Coronary artery (tissue), 2 donors: ENCODE measurements around the gene FSTL4.
"Not testable (repeated sequence)": the region's sequence is repeated elsewhere in the genome, so short reads cannot be mapped to it uniquely, and the experiment has no call there.

Source experiments
- DNase-seq: peaks from one replicate; pipeline ENCODE4 v3.0.0-alpha.2; 2017; ENCODE audit warnings: low spot score
- H3K27ac ChIP-seq, 2 donors: fragments of 200-600 bp; sonication (generic); one replicate each; pipeline ENCODE4 v1.5.1; 2016 to 2019
- H3K4me3 ChIP-seq: fragments of 200-600 bp; sonication (generic); 2 replicates; pipeline ENCODE4 v1.5.1; 2016; ENCODE audit warnings: mild to moderate bottlenecking, moderate library complexity
- TF ChIP-seq, protein P1 (sequence below): fragments of 200-600 bp; sonication (generic); IDR thresholded peaks from one replicate; pipeline ENCODE4 v1.5.1; 2019; ENCODE audit warnings: antibody characterized with exemption

The FSTL4 gene

DNA sequence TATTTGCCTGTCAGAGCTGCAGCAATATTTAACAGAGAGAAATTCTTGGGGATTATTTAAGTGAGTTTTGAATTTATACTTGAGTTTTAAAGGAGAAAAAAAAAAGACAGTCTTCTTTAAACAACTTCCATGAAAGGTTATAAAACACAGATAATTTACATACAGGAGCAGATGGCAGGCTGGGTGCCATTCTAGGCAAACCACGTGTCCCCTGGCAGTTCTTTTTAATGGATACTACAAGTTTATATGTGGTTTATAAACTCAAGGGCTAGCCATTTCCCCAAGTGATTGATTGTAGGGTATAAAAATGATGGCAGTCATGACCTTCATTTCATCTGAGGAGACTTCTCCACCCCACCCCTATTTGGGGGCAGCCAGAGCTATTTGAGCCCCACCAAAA is 166.6 kb downstream of the FSTL4 start:
- Histone ChIP-seq H3K4me3 (no peak overlapping the region), H3K27ac (no peak overlapping the region)
- TF ChIP-seq, protein P1, sequence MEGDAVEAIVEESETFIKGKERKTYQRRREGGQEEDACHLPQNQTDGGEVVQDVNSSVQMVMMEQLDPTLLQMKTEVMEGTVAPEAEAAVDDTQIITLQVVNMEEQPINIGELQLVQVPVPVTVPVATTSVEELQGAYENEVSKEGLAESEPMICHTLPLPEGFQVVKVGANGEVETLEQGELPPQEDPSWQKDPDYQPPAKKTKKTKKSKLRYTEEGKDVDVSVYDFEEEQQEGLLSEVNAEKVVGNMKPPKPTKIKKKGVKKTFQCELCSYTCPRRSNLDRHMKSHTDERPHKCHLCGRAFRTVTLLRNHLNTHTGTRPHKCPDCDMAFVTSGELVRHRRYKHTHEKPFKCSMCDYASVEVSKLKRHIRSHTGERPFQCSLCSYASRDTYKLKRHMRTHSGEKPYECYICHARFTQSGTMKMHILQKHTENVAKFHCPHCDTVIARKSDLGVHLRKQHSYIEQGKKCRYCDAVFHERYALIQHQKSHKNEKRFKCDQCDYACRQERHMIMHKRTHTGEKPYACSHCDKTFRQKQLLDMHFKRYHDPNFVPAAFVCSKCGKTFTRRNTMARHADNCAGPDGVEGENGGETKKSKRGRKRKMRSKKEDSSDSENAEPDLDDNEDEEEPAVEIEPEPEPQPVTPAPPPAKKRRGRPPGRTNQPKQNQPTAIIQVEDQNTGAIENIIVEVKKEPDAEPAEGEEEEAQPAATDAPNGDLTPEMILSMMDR, result no peak
- DNase-seq, result peak; percentile 11

DNA sequence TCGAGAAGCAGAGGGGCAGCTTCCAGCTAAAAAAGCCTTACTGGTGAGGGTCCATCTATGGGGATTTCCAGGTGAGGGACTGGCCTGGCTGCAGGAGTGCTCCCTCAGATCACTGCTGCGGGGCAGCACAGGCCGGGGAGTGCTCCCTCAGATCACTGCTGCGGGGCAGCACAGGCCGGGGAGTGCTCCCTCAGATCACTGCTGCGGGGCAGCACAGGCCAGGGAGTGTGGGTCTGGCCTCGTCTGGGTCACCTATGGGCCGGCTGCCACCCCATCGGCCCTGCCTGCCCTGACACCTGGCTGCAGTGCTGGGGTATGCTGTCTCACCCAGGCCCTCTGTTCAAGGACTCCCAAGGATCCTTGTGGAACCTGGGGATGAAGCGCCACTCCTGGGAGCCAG is 167.1 kb downstream of the FSTL4 start:
- H3K4me3 ChIP-seq, H3K27ac ChIP-seq, DNase-seq: not testable (repeated sequence)

DNA sequence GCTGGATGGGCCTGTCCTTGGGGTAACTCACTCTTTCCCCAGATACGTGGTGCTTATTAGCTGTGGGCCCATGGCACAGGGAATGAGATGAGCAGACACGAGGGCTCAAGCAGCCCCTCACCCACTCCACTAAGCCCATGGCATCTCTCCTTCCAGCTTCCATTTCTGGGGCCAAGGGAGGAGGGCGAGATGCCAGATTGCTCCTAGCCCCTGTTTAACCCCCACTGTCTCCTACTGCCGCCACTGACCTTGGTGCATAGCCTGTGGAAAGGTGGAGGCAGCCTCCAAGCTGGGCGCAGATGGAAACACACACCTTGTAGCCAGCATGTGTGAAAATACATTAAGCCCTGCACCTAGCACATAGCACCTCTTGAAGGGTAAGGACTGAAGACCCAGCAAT is 167.6 kb downstream of the FSTL4 start:
- peak; percentile 4 for DNase-seq
- TF ChIP-seq, protein P1, result no peak
- Histone ChIP-seq H3K4me3 (no peak overlapping the region), H3K27ac (no peak overlapping the region)

DNA sequence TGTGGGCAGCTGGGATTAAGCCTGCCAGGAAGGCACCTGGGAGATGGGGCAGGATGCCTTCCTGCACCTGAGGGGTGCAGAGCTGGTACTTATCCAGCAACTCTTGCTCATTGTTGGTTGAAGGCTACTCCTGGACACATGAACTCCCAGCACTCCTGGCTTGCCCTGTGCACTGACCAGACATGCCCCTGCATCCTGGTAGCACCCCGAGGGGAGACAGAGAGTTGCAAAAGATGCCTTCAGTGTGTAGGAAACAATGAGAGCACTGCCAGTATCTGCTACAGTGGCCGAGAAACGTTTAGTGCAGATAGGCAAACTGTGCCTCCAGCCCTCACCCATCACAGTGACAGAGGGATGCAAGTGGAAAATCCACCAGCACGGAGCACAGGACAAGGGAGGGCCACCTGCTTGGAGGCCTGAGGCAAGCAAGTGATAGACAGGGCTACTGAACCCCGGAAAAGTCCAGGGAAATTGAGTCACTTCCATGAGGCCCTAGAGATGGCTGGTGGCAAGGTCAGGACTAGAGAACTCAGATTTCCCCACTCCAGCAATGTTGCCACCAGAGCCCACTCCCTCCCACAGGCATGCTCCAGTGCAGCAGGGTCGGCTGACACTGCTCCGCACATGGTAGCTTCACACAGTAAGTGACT is 171.1 kb downstream of the FSTL4 start:
- TF ChIP-seq, protein P1, result no peak
- Histone ChIP-seq H3K4me3 (no peak overlapping the region), H3K27ac (peak overlapping the region; percentile 63 to 70)
- DNase-seq, result peak; percentile 64

DNA sequence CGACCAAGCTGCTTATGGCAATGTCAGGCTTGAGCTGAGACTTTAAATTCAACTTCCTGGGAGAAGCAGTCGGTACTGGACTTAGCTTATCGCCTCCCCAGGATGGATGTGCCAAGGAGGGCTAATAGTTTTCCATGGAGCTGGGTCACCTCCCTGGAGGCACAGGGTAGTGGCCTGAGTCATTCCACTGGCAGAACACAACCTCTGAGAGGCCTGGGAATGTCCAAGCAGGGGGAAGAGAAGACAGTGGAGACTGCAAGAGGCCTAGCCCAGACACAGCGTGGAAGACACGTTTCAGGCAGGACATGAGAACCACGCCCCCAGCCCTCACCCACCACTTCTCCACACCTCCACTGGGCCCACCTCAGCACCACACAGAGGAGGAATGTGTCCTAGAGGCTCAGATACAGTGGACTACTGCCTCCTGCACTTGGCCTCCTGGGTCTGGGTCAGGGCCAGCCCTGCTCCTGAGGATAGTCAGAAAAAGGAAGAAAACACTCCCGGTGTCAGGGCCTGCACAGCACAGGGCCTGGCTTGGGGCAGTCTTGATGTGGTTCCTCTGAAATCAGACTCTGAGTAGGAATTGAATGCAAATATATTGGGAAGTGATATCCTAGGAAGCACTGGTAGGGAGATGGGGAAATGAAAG is 171.8 kb downstream of the FSTL4 start:
- DNase-seq, result peak; percentile 83
- H3K27ac ChIP-seq, result peak overlapping the region; percentile 63 to 70

DNA sequence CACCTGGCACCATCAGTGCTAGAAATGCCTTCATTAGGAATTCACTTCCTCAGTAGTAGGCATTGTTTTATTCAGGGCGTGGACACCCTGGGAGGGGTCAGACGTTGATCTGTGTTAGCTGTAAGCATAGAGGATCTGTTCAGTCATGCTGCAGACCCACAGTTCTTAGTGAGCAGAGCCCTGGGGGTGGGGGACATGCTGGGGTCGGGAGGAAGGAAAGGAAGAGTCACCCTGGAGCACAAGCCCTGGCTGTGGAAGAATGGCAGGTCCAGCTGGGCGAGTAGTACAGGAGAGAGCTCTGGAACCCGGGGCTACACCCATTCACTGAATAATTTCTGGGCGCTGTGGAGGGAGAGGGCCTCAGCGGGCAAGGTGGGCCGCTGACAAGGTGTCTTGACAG is 172.5 kb downstream of the FSTL4 start:
- DNase-seq, result peak; percentile 41
- H3K27ac ChIP-seq, result peak overlapping the region; percentile 63 to 70
- TF ChIP-seq, protein P1, result no peak
- H3K4me3 ChIP-seq, result no peak overlapping the region

More for the DNA sequence above, 171.8 kb downstream of the FSTL4 start:
- no peak overlapping the region for H3K4me3 ChIP-seq
- TF ChIP-seq, protein P1, result no peak

DNA sequence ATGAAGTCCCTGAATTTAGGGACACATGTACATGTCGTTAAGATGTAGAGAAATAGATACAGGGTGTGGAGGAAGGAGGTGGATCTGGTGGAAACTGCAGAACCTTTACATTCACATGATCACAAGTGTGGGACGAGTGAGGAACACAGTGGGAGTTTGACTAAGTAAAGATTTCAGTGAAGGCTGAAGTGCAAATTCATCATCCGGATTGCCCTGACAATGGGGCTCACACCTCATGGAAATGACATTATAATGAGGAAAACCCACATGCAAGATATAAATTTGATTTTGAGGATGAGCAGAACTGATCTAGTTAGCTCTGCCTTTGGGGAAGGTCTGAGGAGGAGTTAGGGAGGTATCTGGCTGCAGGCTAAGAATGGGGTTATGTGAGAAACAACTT is 173.9 kb downstream of the FSTL4 start:
- TF ChIP-seq, protein P1, result no peak
- Histone ChIP-seq H3K4me3 (no peak overlapping the region), H3K27ac (no peak overlapping the region)
- DNase-seq, result no peak
